H1 (cell line): ENCODE data around the gene C22orf39. TPM values are rescaled to one million over a fixed set of nuclear protein-coding genes. Genes with fewer than 3 reads are reported as not detected.

Source experiments
- CTCF ChIA-PET: fragments of 300-600 bp; sonication (Branson Sonifier 250); formaldehyde crosslinking; loops from one replicate; lab custom pipeline; 2021; ENCODE audit not compliant: partially characterized antibody; lab: Charles Lee
- POLR2A ChIA-PET: fragments of 300-600 bp; sonication (Branson Sonifier 250); formaldehyde crosslinking; loops from one replicate; lab custom pipeline; 2021; ENCODE audit warnings: inconsistent platforms; ENCODE audit not compliant: partially characterized antibody; lab: Charles Lee
- DNase-seq, 2 experiments: peaks; one replicate each; pipeline versions ENCODE4 v3.0.0 to v3.0.0-alpha.2; 2010 to 2022; ENCODE audit warnings: low spot score in 2 of 2, low read depth in 1 of 2, mixed read lengths in 1 of 2
- FAIRE-seq: peaks from 2 replicates; lab custom pipeline; 2011; peaks lifted over from hg19 to GRCh38; lab: Jason Lieb, UNC
- H2AFZ ChIP-seq: 2 replicates; pipeline ENCODE4 v1.8.1; 2012; ENCODE audit warnings: low read length, inconsistent platforms
- H2AK5ac ChIP-seq: 2 replicates; pipeline ENCODE4 v1.6.1; 2013; ENCODE audit warnings: low read depth, low read length
- H2BK120ac ChIP-seq: replicated peaks from 2 replicates; pipeline ENCODE3; 2013; ENCODE audit warnings: low read depth, low read length, inconsistent platforms
- H2BK12ac ChIP-seq: 2 replicates; pipeline ENCODE4 v1.6.1; 2013; ENCODE audit warnings: low read depth, low read length
- H2BK15ac ChIP-seq: 2 replicates; pipeline ENCODE4 v1.6.1; 2013; ENCODE audit warnings: low read length
- H2BK20ac ChIP-seq: 2 replicates; pipeline ENCODE4 v1.6.1; 2013; ENCODE audit warnings: low read length
- H2BK5ac ChIP-seq: 2 replicates; pipeline ENCODE4 v1.6.1; 2013; ENCODE audit warnings: low read depth, low read length
- H3K14ac ChIP-seq: 2 replicates; pipeline ENCODE4 v1.6.1; 2013; ENCODE audit warnings: inconsistent platforms; ENCODE audit not compliant: insufficient read length
- H3K18ac ChIP-seq: 2 replicates; pipeline ENCODE4 v1.6.1; 2013; ENCODE audit warnings: low read length; ENCODE audit errors: extremely low read depth
- H3K23ac ChIP-seq: 2 replicates; pipeline ENCODE4 v1.6.1; 2013; ENCODE audit warnings: inconsistent platforms; ENCODE audit not compliant: insufficient read length
- H3K23me2 ChIP-seq: 2 replicates; pipeline ENCODE4 v1.6.1; 2013; ENCODE audit warnings: low read depth, low read length
- H3K27ac ChIP-seq: 2 replicates; pipeline ENCODE4 v1.6.1; 2011; ENCODE audit warnings: low read depth, low read length, inconsistent platforms
- H3K27me3 ChIP-seq, 4 experiments: replicated peaks in 1 of 4; 1 replicate in 1 of 4; 2 replicates in 3 of 4; pipeline versions ENCODE4 v1.6.1 to v1.8.1; 2011 to 2013; ENCODE audit warnings: low read length in 3 of 4, mild to moderate bottlenecking in 3 of 4, inconsistent platforms in 2 of 4, mixed read lengths in 2 of 4, moderate library complexity in 1 of 4; ENCODE audit not compliant: control insufficient read depth in 3 of 4, insufficient read depth in 3 of 4; ENCODE audit errors: extremely low read depth in 1 of 4
- H3K36me3 ChIP-seq, 4 experiments: 2 replicates each; pipeline versions ENCODE4 v1.6.1 to v1.8.1; 2011 to 2013; ENCODE audit warnings: mild to moderate bottlenecking in 4 of 4, low read length in 3 of 4, moderate library complexity in 2 of 4, control low read depth in 1 of 4, inconsistent platforms in 1 of 4; ENCODE audit not compliant: insufficient read depth in 4 of 4, control insufficient read depth in 2 of 4
- H3K4ac ChIP-seq: replicated peaks from 2 replicates; pipeline ENCODE3; 2013; ENCODE audit warnings: low read length, low read depth, mixed read lengths, inconsistent platforms; ENCODE audit not compliant: insufficient read length
- H3K4me1 ChIP-seq, 4 experiments: replicated peaks in 1 of 4; 1 replicate in 1 of 4; 2 replicates in 3 of 4; pipeline versions ENCODE4 v1.6.1 to v1.8.1; 2011 to 2013; ENCODE audit warnings: low read length in 3 of 4, inconsistent platforms in 2 of 4, mixed read lengths in 1 of 4; ENCODE audit not compliant: insufficient read depth in 4 of 4, control insufficient read depth in 3 of 4
- H3K4me2 ChIP-seq, 2 experiments: 2 replicates each; pipeline versions ENCODE4 v1.6.1 to v1.8.1; 2011 to 2013; ENCODE audit warnings: low read depth in 2 of 2, low read length in 2 of 2, control low read depth in 1 of 2, inconsistent platforms in 1 of 2, mild to moderate bottlenecking in 1 of 2; ENCODE audit not compliant: insufficient read depth in 1 of 2
- H3K4me3 ChIP-seq, 4 experiments: fragments of 200-600, 300-600 bp in 1 of 4; sonication (generic), shearing (Covaris generic), sonication (Bioruptor Twin) in 1 of 4; 2 replicates each; pipeline versions ENCODE4 v1.5.1 to v1.8.1; 2011 to 2016; ENCODE audit warnings: low read length in 4 of 4, low read depth in 3 of 4, control low read depth in 2 of 4, inconsistent platforms in 2 of 4, mild to moderate bottlenecking in 2 of 4, mixed read lengths in 1 of 4, moderate library complexity in 1 of 4; ENCODE audit not compliant: insufficient read depth in 2 of 4; ENCODE audit errors: extremely low read depth in 1 of 4
- H3K56ac ChIP-seq: replicated peaks from 2 replicates; pipeline ENCODE3; 2013; ENCODE audit warnings: low read depth, mild to moderate bottlenecking, mixed read lengths, low read length, inconsistent platforms; ENCODE audit not compliant: insufficient read length
- H3K79me1 ChIP-seq: 2 replicates; pipeline ENCODE4 v1.6.1; 2013; ENCODE audit warnings: low read depth, low read length, control low read depth
- H3K79me2 ChIP-seq, 2 experiments: 2 replicates each; pipeline versions ENCODE4 v1.6.1 to v1.8.1; 2012 to 2013; ENCODE audit warnings: low read length in 2 of 2, mild to moderate bottlenecking in 2 of 2, inconsistent platforms in 1 of 2; ENCODE audit not compliant: insufficient read depth in 2 of 2, control insufficient read depth in 1 of 2
- H3K9ac ChIP-seq, 4 experiments: replicated peaks in 1 of 4; 1 replicate in 1 of 4; 2 replicates in 3 of 4; pipeline versions ENCODE4 v1.6.1 to v1.8.1; 2011 to 2013; ENCODE audit warnings: low read depth in 3 of 4, low read length in 3 of 4, control low read depth in 2 of 4, mild to moderate bottlenecking in 2 of 4, moderate library complexity in 2 of 4, inconsistent platforms in 1 of 4; ENCODE audit errors: extremely low read depth in 1 of 4
- H3K9me3 ChIP-seq, 2 experiments: 2 replicates each; pipeline versions ENCODE4 v1.6.1 to v1.8.1; 2012 to 2013; ENCODE audit warnings: mild to moderate bottlenecking in 2 of 2, moderate library complexity in 2 of 2, control low read depth in 1 of 2, inconsistent platforms in 1 of 2, low read depth in 1 of 2, low read length in 1 of 2, mixed read lengths in 1 of 2; ENCODE audit not compliant: insufficient read depth in 2 of 2
- H4K20me1 ChIP-seq, 2 experiments: replicated peaks in 1 of 2; 2 replicates each; pipeline versions ENCODE3 to v1.8.1; 2011 to 2013; ENCODE audit warnings: inconsistent platforms in 2 of 2, low read length in 2 of 2, mild to moderate bottlenecking in 1 of 2; ENCODE audit not compliant: insufficient read depth in 2 of 2, control insufficient read depth in 1 of 2
- H4K5ac ChIP-seq: 2 replicates; pipeline ENCODE4 v1.6.1; 2013; ENCODE audit warnings: low read length, low read depth, mixed read lengths, inconsistent platforms; ENCODE audit not compliant: insufficient read length
- H4K8ac ChIP-seq: 2 replicates; pipeline ENCODE4 v1.8.0; 2013; ENCODE audit warnings: mild to moderate bottlenecking, moderate library complexity, low read length, inconsistent platforms; ENCODE audit not compliant: insufficient read depth; ENCODE audit errors: extremely low read depth
- H4K91ac ChIP-seq: replicated peaks from 2 replicates; pipeline ENCODE3; 2013; ENCODE audit warnings: low read length, mixed read lengths, inconsistent platforms; ENCODE audit not compliant: insufficient read length
- HDAC6 ChIP-seq: IDR thresholded peaks from one replicate; pipeline ENCODE4 v1.7.1; 2012; ENCODE audit warnings: low read depth, mild to moderate bottlenecking, inconsistent platforms, low read length, moderate library complexity
- WGBS, 2 experiments: shearing (Covaris generic) in 1 of 2; methylation state at CpG; one replicate each; pipeline versions ENCODE4 v1.1.6 to v1.1.7; 2013 to 2015; ENCODE audit warnings: low lambda C conversion rate in 2 of 2, mixed read lengths in 2 of 2, inconsistent platforms in 1 of 2, low coverage in 1 of 2, missing lambda C conversion rate in 1 of 2; ENCODE audit not compliant: insufficient replicate concordance in 2 of 2, insufficient coverage in 1 of 2, insufficient read length in 1 of 2; ENCODE audit errors: extremely low coverage in 1 of 2, missing lambda C conversion rate in 1 of 2; 5-methylcytosine and 5-hydroxymethylcytosine counted together
- polyA plus RNA-seq, 7 experiments: library from polyadenylated mRNA; depleted of rRNA in 3 of 7; stranded (reverse) in 5 of 7; unstranded in 2 of 7; fragments of >200 nt in 5 of 7; fragments of 200-250 nt in 2 of 7; gene quantifications; 1 replicate in 5 of 7; 2 replicates in 1 of 7; 4 replicates in 1 of 7; pipeline versions ENCODE4 v1.2.1 to v1.2.3, GENCODE V29; 2011 to 2013; ENCODE audit warnings: missing spikeins in 2 of 7, mixed read lengths in 2 of 7
- total RNA-seq: library from RNA; stranded (reverse); fragmentation: NEBNext Ultra II Directional; extraction: Animal tissue kit (Norgen Biotek cat#: 25700); gene quantifications from 2 replicates; pipeline ENCODE4 v1.2.1, GENCODE V29; 2021

C22orf39 gene
- total and polyA plus RNA-seq, 2 of the 8 experiments (the other 6 are each of a cell fraction or from before 2014, with no cell fraction given) = 22.7 to 27.7 TPM

DNA sequence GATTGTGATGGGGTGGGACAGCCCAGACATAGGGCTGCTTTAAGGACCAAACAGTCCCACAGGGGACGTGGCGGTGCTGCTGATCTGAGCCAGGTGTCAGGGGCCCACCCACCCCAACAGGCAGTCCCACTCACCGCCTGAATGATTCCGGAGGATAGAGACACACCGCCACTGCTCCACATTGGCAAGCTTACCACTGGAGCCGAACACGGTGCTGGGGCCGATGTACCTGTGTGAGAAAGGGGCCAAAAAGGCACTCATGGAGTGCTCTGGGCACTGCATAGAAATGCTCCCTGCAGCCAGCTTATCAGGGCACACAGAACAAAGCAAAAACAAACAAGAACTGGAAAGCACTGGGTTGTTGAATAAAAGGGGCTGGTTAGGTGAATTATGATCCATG lies 41.9 kb downstream of the C22orf39 start:
- H3K79me1 ChIP-seq = no peaks in the 10 kb centered on the region; the same call in 1 of the 2 replicates
- H3K9ac ChIP-seq = no peak overlapping the region
- H2BK5ac ChIP-seq = no peak overlapping the region
- POLR2A ChIA-PET = interaction anchor here (1.2 to 2.0 kb wide), 4 partner anchors 10 to 42 kb away, joined by 3 to 5 read pairs (median 4); partner anchors contain the start of gene C22orf39
- H4K8ac ChIP-seq = no peak overlapping the region
- no peak overlapping the region for H2AFZ ChIP-seq
- no peak overlapping the region for H3K18ac ChIP-seq
- H3K27ac ChIP-seq = no peak overlapping the region
- no peak overlapping the region for H3K23ac ChIP-seq
- H2BK20ac ChIP-seq = no peak overlapping the region
- CTCF ChIA-PET = interaction anchor here (0.8 to 1.3 kb wide), 3 partner anchors 14 to 49 kb away, joined by 3 read pairs; no protein-coding TSS in a partner anchor
- H4K20me1 ChIP-seq = peaks cover 2 to 15% of the 10 kb centered on the region in 2 experiments
- H3K4me3 ChIP-seq = no peak overlapping the region
- no peaks in the 10 kb centered on the region for H3K9me3 ChIP-seq
- no peak overlapping the region for H4K5ac ChIP-seq
- no peaks in the 10 kb centered on the region for H3K4me1 ChIP-seq
- H3K56ac ChIP-seq = no peak overlapping the region
- H3K14ac ChIP-seq = no peak overlapping the region
- peaks cover 0 to 4% of the 10 kb centered on the region in 2 experiments; a peak in 1 of 4 replicates for H3K79me2 ChIP-seq
- no peak overlapping the region for H2AK5ac ChIP-seq
- H3K36me3 ChIP-seq = peaks cover 7 to 42% (median 31%) of the 10 kb centered on the region in 4 experiments; a peak in 7 of 8 replicates
- 97% methylated on average over 8 of the region's 8 CpGs; no CpG with 5 or more reads in 1 of the 2 experiments for WGBS, 2 experiments
- TF ChIP-seq HDAC6 = no peak
- TF ChIP-seq, all 59 proteins: peak for 0
- no peaks in the 10 kb centered on the region for H3K27me3 ChIP-seq
- H3K4ac ChIP-seq = no peak overlapping the region
- H3K23me2 ChIP-seq = no peaks in the 10 kb centered on the region
- no peak overlapping the region for H2BK15ac ChIP-seq
- H2BK12ac ChIP-seq = no peak overlapping the region
- H4K91ac ChIP-seq = no peak overlapping the region
- H2BK120ac ChIP-seq = no peak overlapping the region
- FAIRE-seq = no peak
- H3K4me2 ChIP-seq = no peak overlapping the region
- no peak for DNase-seq
